Activated CD8-positive, alpha-beta memory T cell treated with anti-CD3 and anti-CD28 coated beads for 4 hours (primary cell): ENCODE data around the gene ANAPC1.
"Not testable (repeated sequence)": the region's sequence is repeated elsewhere in the genome, so short reads cannot be mapped to it uniquely, and the experiment has no call there.

Experiments used
- DNase-seq, 2 donors: peaks; one replicate each; pipeline ENCODE4 v3.0.0-alpha.2; 2020; ENCODE audit warnings: low read depth in 2 of 2

The ANAPC1 gene

DNA sequence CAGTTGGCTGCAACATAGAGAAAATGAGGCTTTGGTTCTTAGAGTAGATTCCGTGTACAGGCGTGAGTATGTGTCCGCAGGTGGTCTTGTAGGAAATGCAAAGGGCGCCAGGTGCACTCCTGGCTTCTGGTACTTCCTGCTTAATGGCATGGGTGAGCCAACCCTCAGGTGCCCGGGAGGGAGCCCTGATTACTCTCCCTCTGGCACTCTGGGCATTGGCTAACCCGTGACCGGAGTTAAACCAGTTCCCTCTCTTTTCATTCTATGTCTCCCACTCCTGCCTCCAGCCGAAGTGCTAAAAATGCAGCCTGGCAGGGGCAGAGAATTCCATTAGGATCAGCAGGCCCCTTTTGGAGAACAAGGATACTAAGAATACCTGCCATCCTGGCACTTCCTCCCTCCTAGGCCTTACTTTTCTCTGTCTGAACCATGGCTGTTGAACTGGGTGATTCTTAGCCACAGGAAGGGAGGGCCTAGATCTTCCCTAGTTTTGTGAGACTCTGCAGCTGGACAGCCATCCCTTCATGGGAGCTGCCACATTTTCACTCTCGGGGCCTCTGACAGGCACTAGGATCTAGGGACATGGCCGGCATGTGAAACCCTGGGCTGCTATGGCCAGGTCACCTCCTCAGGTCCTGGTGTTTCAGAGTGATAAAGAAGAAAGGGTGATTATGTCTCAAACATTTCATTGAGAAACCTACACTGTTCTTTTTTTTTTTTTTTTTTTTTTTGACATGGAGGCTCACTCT lies 20.9 kb upstream of the ANAPC1 start:
- no peak for DNase-seq

DNA sequence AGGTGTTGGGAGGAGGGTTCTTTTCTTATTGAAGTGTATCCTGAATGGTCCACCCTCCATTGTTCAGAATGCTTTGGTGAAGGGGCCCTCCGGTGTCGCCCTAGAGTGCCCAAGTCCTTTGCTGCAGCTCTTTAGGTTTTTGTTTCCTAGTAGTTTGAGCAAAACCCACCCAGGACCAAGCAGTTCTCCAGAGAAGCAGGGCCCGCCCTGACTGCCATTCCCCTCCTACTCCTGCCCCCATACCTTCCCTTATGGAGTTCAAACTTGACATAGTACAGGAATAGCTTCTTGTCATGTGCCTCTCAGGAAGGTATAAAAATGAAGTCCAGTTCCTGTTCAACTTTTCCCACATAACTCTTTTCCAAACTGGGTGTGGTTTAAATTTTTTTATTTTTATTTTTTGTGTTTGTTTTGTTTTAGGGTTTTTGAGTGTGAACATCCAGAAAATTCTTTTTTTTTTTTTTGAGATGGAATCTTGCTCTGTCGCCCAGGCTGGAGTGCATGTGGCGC lies 20.0 kb upstream of the ANAPC1 start:
- no peak for DNase-seq

DNA sequence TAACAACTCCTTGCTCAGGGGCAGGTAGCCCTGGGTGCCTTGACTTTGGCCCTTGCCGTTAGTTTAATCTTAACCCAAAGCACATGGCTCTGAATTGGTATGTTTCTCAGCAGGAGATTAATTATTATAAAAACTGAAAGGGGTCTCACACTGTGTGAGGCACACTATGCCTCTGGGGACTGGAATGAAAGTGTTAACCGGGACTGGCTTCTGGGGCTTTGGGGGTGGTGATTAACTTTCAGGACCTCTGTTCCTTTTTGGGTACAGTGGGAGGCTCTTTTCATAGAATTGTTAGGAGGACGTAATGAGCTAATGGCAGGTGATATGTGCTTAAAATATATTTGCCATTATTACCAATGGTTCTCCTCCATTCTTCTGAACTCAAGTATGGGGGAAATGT lies 19.5 kb upstream of the ANAPC1 start:
- no peak for DNase-seq

DNA sequence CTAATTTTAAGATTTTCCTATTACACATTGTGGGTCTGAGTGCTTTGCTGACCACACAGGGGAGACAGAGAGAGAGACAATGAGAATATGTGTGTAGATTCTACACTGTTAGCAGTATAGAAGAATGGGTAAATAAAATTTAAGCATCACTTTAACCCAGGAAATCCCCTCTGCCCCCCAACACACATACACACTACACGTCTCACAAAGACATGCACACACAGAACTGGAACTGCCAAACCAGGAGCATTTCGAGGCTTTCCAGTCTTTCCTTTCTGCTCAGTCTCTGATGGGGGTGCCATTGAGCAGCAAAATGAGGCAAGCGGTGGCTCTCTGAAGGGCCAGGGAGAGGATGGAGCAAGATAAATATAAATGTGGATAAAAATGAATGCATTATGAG lies 16.9 kb upstream of the ANAPC1 start:
- no peak for DNase-seq

DNA sequence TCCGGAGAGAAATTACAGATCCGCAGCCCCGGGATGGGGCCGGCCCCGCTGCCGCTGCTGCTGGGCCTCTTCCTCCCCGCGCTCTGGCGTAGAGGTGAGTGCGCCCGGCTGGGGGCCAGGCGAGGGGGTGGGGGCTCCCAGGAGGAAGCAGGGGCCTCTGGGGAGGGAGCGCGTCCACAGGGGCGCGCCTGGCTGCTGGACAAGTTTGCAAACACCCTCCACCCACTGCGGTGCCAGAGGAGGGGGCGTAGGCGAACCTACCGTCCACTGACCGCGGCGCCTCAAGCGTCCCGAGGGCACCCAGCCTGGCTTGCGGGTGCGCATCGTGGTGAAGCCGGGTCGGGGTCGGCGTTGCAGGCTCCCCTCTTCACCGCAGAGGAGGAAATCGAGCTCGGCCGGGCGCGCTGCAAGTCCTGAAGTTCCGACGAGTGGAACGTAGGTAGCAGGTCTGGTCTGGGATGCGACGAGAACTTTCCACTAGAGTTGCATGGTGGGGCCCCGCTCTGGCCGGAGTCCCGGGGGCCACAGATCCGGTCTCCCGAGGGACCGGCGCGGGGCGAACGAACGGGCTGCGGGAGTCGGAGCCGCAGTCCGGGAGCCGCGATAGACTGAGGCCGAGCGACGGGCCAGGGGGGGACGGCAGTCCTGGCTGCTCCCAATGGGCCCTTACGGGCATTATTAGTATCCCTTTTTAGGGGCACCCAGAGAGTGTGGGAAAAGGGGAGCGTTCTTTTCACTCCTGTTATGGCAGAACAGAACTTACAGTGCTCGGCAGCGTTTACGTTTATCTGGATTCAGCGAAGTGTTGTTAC lies 14.9 kb upstream of the ANAPC1 start:
- no peak for DNase-seq

DNA sequence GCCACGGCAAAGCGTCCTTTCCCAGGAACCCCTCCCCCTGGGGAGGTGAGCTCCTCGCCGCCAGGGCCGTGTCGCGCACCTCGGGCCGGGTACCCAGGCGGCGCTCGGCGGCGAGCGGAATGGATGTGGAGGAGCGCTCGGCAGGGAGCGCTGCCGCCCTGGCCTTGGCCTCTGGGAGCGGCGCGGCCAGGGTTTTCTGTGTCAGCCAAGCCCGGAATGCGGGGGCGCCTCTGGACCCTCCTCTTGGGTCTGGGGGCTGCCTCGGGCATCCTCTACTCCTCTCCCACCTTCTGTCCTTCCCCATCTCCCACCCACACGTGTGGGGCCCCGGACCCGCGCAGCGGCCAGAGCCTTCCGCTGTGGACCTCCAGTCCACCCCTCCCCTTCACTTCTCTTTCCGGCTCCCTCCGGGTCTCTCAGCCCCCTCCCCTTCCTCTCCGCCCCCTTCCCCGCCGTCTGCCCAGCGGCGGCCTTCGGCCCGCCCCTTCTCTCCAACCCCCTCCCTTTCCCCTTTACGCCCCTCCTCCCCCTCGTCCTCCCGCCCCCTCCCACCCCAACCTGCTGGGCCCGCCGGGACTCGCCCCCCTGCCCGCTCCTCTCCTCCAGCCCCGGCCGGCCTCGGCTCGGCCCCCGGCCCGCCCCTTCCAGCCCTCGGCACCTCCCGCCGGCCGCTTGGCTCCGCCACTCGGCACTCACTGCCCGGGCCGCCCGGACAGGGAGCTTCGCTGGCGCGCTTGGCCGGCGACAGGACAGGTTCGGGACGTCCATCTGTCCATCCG lies 14.1 kb upstream of the ANAPC1 start, which contains the start of gene MERTK:
TSS of gene MERTK (plus strand) at position 684 of the 779 bp plus-strand sequence. CDS start 129 bp downstream, outside the sequence.
- DNase-seq, result no peak

DNA sequence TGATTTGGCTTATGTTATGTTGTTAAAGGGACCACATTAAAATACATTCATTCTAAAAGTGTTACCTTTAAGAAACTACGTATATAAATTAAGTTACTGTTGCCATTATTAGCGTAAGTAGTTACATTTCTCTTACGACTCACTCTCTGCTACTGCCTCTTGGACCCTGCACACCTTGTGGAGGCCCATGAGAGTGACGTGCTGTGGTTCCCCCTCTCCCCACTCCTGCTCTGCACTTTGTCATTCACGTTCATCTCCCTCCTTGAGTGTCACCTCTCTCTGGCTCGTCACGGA lies 13.6 kb upstream of the ANAPC1 start:
- no peak for DNase-seq

DNA sequence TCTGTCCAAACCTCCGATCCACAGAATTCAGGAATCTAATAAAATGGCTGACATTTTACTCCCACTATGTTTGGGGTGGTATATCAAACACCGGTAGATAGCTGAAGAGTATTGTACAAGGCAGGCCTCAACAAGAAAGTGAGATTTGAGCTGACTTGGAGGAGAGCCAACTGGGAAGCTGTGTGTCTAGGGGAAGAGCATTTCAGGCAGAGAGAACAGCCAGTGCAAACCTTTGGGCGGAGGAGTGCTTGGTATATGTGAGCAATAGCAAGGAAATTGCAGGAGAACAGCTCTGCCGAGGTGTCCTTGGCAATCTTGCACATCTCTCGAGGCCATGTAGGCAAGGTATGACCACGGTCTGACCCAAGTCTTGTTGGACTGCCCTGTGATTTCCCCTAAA lies 12.6 kb upstream of the ANAPC1 start:
- DNase-seq, result no peak

DNA sequence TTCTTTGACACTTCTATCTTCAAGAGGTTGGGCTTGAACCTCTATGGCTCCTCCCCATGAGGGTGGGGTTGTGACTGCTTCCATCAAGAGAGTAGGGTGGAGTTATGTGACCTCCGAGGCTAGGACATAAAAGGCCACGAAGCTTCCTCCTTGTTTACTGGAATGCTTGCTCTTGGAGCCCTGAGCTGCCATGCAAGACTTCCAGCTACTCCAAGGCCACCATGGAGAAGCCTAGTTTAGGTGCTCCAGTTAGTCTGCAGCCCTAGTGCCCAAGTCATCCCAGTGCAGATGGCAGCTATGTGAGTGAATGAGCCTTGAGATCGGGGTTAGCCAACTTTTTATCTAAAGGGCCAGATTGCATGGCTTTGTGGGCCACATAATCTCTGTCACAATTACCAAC lies 12.0 kb upstream of the ANAPC1 start:
- no peak for DNase-seq

DNA sequence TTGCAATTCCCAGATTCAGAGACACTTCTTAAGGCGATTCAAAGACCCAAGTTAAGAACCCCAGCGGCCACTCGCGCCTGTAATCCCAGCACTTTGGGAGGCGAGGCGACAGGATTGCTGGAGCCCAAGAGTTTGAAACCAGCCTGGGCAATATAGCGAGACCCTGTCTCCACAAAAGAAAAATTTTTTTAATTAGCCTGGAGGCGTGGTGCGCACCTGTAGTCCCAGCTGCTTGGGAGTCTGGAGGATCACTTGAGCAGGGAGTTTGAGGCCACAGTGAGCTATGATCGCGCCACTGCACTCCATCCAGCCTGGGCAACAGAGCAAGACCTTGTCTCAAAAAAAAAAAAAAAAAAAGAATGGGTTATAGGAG lies 585 bp upstream of the ANAPC1 start:
- no peak for DNase-seq

DNA sequence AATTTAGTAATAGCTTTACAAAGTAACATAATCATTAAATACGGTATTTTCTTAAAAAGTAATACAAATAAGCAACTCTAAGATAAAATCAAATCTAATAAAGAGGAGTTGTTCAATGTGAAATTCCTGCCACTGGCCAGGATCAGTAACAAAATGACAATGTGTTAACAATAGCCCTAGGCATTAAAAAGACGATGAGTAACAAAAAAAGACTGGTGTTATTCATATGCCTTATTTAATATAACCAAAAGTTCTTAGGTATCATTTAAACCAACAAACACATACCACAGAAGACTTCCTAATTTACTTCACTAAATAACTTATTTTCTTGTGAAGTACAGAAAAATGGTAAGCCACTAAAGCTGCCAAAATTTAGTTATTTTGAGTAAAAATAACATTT lies 11.2 kb downstream of the ANAPC1 start:
- DNase-seq, result not testable (repeated sequence)

DNA sequence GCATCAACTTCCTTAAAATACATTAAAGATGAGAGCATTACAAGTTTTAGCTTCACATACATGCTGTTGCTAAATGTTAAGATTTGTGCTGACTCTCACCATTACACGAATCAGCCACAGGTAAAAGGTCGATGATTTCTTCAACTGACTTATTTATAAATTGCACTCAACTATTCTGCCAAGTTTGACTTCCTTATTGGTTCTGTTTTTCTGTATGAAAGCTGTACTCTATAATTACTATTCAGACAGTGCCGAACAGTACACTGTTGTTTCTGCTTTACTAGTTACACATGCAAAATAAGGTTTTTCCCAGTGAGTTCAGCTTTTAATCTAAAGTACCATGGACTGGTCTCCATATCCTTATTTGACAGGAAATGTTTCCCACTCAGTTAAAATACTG lies 18.9 kb downstream of the ANAPC1 start:
- DNase-seq, result not testable (repeated sequence)

DNA sequence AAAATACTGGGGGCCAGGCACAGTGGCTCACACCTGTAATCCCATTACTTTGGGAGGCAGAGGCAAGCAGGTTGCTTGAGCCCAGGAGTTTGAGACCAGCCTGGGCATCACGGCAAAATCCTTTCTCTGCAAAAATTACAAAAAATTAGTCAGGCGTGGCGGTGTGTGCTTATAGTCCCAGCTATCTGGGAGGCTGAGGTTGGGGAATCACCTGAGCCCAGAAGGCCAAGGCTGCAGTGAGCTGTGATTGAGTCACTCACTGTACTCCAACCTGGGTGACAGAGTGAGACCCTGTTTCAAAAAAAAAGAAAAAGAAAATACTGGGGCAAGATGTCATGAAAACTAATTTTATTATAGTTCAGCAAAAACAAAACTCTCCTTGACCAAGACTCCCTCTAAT lies 24.0 kb downstream of the ANAPC1 start:
- DNase-seq, result not testable (repeated sequence)

DNA sequence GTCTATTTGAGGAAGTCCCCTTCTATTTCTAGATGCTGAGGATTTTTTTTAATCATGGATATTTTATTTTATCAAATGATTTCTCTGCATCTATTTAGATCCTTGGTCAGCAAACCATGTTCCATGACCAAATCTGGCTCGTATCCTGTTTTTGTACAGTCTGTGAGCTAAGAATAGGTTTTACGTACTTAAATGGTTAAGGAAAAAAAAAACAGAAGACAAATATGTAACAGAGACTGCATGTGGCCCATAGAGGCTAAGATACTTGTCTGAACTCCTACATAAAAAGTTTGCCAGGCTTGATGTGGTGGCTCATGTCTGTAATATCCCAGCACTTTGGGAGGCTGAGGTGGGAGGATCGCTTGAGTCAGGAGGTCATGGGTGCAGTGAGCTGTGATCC lies 31.4 kb downstream of the ANAPC1 start:
- DNase-seq, result not testable (repeated sequence)

DNA sequence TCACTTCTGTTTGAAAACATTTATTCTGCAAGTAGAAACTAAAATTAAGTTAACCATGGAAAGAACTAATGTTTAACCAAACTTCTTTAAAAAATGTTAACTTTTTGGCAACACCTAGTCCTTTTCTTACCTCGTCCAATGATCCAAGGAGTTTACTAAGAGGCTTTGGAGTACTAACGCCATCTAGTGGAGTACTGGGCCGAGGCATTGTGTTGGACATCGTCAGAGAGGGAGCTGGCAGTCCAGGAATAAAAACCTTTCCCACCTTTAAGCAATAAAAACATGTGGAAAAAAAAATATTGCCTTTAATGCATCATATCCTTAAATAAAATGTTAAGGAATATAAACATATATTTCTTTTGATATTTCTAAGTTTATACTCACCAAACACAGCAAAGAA lies 33.3 kb downstream of the ANAPC1 start:
- DNase-seq, result not testable (repeated sequence)

DNA sequence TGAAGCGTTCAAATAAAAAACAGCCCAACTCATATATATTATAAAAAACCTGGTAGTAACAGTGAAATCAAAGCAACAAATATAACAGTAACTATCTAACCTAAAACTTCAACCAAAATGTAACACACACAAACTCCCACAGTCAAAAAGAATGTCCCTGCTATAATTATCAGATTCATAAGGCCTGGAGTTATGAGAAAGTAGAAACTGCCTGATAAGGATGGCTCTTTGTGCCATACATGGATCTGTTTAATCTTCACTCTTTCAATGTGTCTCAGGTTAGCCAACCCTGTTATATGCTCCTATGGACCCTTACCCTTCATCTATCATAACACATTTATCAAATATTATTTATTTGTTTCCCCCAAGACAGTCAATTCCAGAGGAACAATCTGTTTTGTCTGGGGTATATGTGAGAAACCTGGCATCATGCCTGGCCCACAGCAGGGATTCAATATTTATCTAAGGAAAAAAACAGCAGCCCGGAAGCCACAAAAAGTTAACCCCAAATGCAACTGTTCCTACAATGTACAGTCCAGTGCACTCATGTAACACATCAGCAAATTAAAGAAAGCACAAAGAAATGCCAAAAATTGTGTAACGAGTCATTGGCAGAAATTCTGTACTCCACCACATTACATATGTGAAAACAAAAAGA lies 44.2 kb downstream of the ANAPC1 start:
- DNase-seq, result not testable (repeated sequence)

DNA sequence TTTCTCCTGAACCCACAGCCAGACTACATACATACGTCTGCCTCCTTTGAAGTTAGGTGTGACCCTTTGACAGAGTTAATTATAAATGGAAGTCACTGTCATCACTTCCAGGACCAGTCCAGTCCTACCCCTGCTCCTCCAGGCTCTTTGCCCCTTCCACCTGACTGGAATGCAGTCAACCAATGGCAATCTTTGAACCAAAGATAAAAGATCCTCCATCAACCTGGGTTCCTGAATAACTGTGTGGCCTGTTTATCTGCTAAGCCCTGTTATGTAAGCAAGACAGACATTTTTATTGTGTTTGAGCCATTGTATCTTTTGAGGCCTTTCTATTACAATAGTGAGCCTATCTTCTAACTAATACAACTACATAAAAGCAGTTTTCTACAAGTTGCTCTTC lies 45.0 kb downstream of the ANAPC1 start:
- not testable (repeated sequence) for DNase-seq

DNA sequence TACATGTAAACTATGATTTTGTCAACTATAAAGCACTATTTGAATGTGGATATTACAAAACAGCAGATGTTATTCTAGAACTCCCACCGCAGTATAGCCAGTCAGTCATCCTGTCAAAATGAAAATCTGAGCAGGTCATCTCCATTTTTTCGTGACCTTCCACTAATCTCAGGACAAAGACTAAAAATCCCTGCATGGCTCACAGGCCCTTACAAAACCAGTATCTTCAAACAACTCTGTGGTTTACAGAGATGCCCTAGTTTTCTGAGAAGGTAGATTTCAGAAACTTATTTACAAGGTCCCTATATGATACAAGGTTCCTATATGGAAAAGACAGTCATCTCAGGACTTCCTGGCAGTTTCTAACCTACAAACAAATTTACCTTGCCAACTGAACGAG lies 49.8 kb downstream of the ANAPC1 start:
- not testable (repeated sequence) for DNase-seq

DNA sequence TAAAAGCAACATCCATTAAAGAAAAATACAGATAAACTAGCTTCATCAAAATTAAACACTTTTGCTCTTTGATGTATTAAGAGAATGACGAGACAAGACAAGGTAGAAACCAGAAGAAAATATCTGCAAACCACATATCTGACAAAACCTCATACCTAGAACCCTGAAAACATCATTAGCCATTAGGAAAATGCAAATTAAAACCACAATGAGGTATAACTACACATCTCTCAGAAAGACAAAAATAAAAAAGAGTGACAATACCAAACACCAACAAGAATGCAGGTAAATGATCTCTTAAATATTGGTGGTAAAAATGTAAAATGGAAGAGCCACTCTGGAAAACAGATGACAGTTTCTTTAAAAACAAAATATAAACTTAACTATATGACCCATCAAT lies 53.5 kb downstream of the ANAPC1 start:
- not testable (repeated sequence) for DNase-seq

DNA sequence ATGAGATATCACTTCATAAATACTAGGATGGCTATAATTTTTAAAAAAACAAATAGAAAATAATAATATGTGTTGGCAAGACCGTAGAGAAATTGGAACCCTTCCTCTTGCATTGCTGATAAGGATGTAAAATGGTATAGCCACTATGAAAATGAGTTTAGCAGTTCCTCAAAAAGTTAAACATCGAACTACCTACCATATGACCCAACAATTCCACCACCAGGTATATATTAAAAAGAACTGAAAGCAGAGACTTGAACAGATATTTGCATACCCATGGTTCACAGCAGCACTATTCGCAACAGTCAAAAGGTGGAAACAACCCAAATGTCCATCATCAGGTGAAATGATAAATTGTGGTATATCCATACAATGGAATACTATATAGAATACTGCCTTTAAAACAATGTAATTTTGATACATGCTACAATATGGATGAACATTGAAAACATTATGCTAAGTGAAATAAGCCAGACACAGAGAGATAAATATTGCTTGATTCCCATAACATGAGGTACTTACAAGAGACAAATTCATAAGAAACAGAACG lies 55.7 kb downstream of the ANAPC1 start:
- not testable (repeated sequence) for DNase-seq

DNA sequence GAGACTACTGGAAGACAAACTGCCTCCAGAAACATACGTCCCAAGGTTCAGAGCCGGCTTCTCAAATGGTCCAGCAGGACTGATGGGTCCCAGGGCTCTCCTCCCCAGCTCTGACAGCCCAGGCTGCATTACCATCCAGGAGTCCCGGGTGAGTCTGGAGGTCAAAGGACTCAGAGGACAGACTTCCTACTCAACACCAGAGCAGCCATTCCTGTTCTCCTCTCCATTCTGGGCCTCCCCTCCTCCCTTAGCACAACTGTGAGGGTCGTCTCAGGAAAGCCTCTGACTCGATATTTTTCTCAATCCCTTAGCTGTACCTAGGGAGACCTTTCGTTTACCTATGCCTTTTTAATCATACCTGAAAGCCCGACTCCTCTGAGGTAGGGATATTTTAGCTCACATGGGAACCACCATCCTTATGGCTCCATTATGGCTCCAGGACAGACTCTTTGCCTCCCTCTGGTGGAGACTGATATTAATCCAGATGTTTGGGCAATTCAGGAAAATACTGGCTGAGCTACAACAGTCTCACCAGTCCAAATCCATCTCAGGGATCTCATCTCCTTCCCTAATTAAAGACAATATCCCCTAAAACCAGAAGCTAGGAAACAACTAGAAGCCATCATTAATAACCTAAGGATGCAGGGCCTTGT lies 70.9 kb downstream of the ANAPC1 start:
- not testable (repeated sequence) for DNase-seq
